Type B pancreatic cell (in vitro differentiated cells): ENCODE results near the gene MCOLN2. TPM values are rescaled to one million over a fixed set of nuclear protein-coding genes. Genes with fewer than 3 reads are reported as not detected.

Experiments
- DNase-seq: peaks from one replicate; pipeline ENCODE4 v3.0.0; 2021; ENCODE audit warnings: mixed read lengths; ENCODE audit not compliant: unreplicated experiment; ENCODE audit errors: extremely low spot score
- H3K27ac Mint-ChIP-seq: 2 replicates; pipeline ENCODE4 v1.8.0; 2021; ENCODE audit warnings: mild to moderate bottlenecking, mixed read lengths
- H3K27me3 Mint-ChIP-seq: 2 replicates; pipeline ENCODE4 v1.8.0; 2021; ENCODE audit warnings: mixed read lengths
- H3K36me3 Mint-ChIP-seq: 2 replicates; pipeline ENCODE4 v1.8.0; 2021; ENCODE audit warnings: mixed read lengths
- H3K4me1 Mint-ChIP-seq: one replicate; pipeline ENCODE4 v1.8.0; 2021; ENCODE audit warnings: mixed read lengths; ENCODE audit not compliant: unreplicated experiment
- H3K4me3 Mint-ChIP-seq: 2 replicates; pipeline ENCODE4 v1.8.0; 2021; ENCODE audit warnings: mild to moderate bottlenecking, mixed read lengths
- H3K9me3 Mint-ChIP-seq: 2 replicates; pipeline ENCODE4 v1.8.0; 2021; ENCODE audit warnings: mixed read lengths
- CTCF ChIP-seq: fragments of 200-600 bp; sonication (generic); conservative IDR thresholded peaks from 2 replicates; pipeline ENCODE4 v1.5.0; 2021; ENCODE audit warnings: antibody characterized with exemption, mild to moderate bottlenecking
- long read RNA-seq: library from polyadenylated mRNA; unstranded; transcript quantifications from one replicate; pipeline ENCODE4 v2.0.0, GENCODE V29; 2020
- total RNA-seq: library from RNA; stranded (reverse); gene quantifications from 2 replicates; pipeline ENCODE4 v1.2.1, GENCODE V29; 2021; ENCODE audit warnings: low replicate concordance

The MCOLN2 gene
- total RNA-seq: 0.19 and 0.31 TPM in 2 replicates
- long read RNA-seq, partial matches to known transcripts: 0 of 1 reads
- long read RNA-seq, other reads (novel, unspliced or antisense): 1 of 1 reads

GRCh38 chr1:84996846-84997666 lies at the start of gene MCOLN2:
Gene MCOLN2 (minus strand): TSS chr1:84997113. CDS start chr1:84996872, 241 bp downstream.
- Mint-ChIP-seq H3K27me3 (peaks cover 87% of the 10 kb centered on the region), H3K4me1 (peaks cover 5% of the 10 kb centered on the region), H3K4me3 (peak within 1 kb of the TSS; percentile 89), H3K36me3 (no peaks in the 10 kb centered on the region), H3K27ac (peak within 1 kb of the TSS; percentile 28), H3K9me3 (no peaks in the 10 kb centered on the region)
- DNase-seq: no peak
- no peak for TF ChIP-seq CTCF

DNA sequence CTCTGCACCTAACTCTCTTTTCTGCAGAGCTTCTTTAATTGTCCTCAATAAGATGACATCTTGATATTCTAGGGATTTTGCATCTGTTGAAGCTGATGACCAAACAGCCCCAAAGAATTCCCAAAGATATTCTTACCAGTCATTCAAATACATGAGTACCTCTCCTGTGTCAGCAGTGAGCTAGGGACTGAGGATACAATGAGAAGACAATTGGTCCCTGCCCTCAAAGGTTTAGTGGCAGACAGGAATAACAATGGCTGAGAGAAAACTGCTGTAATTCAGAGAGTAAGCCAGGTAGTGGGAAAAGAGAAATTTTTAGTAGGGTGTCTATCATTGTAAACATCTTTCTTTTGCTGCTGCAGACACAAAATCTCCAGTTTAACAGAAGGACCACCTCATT lies 45.5 kb upstream of the MCOLN2 start:
- no peak for TF ChIP-seq CTCF
- Mint-ChIP-seq H3K9me3 (no peaks in the 10 kb centered on the region), H3K27ac (no peak overlapping the region), H3K4me3 (no peak overlapping the region), H3K36me3 (no peaks in the 10 kb centered on the region), H3K27me3 (peaks cover 45% of the 10 kb centered on the region), H3K4me1 (no peaks in the 10 kb centered on the region)
- DNase-seq: no peak

DNA sequence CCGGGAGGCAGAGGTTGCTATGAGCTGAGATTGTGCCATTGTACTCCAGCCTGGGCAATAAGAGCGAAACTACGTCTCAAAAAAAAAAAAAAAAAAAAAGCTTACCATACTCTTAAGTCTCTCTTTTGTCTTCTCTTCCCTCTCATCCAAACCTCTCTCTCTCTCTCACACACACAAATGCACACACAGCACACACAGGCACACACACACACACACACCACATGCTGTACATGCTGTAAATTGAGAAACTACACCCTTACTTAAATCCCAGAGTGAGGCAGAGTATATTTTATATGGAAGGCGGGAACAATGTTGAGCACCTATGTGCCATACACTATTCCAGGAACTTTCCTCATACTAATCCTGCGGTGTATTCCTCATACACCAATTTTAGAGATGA lies 44.9 kb upstream of the MCOLN2 start:
- no peak for TF ChIP-seq CTCF
- peaks cover 39% of the 10 kb centered on the region for H3K27me3 Mint-ChIP-seq
- H3K27ac Mint-ChIP-seq: no peak overlapping the region
- no peaks in the 10 kb centered on the region for H3K36me3 Mint-ChIP-seq
- H3K4me1 Mint-ChIP-seq: no peaks in the 10 kb centered on the region
- H3K9me3 Mint-ChIP-seq: no peaks in the 10 kb centered on the region
- H3K4me3 Mint-ChIP-seq: no peak overlapping the region
- DNase-seq: no peak

- TF ChIP-seq CTCF: no peak
- DNase-seq: no peak
- H3K9me3 Mint-ChIP-seq: no peaks in the 10 kb centered on the region
- H3K27ac Mint-ChIP-seq: no peak overlapping the region
- no peaks in the 10 kb centered on the region for H3K4me1 Mint-ChIP-seq
- no peaks in the 10 kb centered on the region for H3K27me3 Mint-ChIP-seq
- no peaks in the 10 kb centered on the region for H3K36me3 Mint-ChIP-seq
- H3K4me3 Mint-ChIP-seq: no peak overlapping the region
Measured at GRCh38 chr1:85033221-85033620, 36.3 kb upstream of the MCOLN2 start.

GRCh38 chr1:85030536-85030935 lies 33.6 kb upstream of the MCOLN2 start:
- H3K27ac Mint-ChIP-seq: no peak overlapping the region
- H3K9me3 Mint-ChIP-seq: no peaks in the 10 kb centered on the region
- no peaks in the 10 kb centered on the region for H3K4me1 Mint-ChIP-seq
- H3K36me3 Mint-ChIP-seq: no peaks in the 10 kb centered on the region
- no peak overlapping the region for H3K4me3 Mint-ChIP-seq
- TF ChIP-seq CTCF: no peak
- no peaks in the 10 kb centered on the region for H3K27me3 Mint-ChIP-seq
- no peak for DNase-seq
